ENCODE data around the gene SNX27.

Gene SNX27

GRCh38 chr1:151619489-151620093 lies 7.7 kb downstream of the SNX27 start (continued):
- no peak for TF ChIP-seq ZNF544 (tag by site-specific recombination; IDR thresholded peaks at IDR 0.05)
- TF ChIP-seq PRDM1 (tag by site-specific recombination; IDR thresholded peaks at IDR 0.05) = 0 out of 2 replicates have a peak, but pooled peaks have one; percentile 14
- TF ChIP-seq ZNF37A (tag by site-specific recombination; IDR thresholded peaks at IDR 0.05) = no peak

DNA sequence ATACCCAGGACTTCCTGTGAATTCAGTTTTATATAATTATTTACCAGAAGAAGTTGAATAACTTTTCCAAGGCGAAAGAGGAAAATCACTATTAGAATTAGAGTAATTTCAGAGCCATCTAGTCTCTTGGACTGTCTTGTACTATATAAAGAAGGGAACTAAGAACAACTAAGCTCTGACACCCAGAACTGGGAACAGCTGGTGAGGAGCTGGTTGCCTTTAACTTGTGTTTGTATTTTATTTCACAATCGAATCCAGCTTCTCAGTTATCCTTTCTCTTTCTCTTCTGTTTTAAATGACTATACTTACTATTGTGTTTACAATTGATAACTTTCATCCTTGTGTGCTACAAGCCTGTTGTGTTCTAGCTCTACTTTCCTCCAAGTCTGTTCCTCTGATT lies 8.4 kb downstream of the SNX27 start:
- Histone ChIP-seq H3K36me3 (ENCODE audit: control insufficient read depth in 2 of 2, insufficient read depth in 1 of 2, low read length in 2 of 2) (peaks cover 0 to under 1% of the 10 kb centered on the region in 2 experiments; a peak in 2 of 3 replicates), H3K4me3 (ENCODE audit: low read depth, low read length) (no peak overlapping the region), H3K4me1 (ENCODE audit: control insufficient read depth, insufficient read depth, low read length) (peaks cover 34% of the 10 kb centered on the region), H3K27ac (ENCODE audit: extremely low read depth, low read depth, low read length) (no peak overlapping the region), H3K9me3 (ENCODE audit: control insufficient read depth, insufficient read depth, low read depth, low read length) (no peaks in the 10 kb centered on the region)
- POLR2A ChIA-PET = interaction anchor here (0.6 to 1.3 kb wide), 10 partner anchors 8 to 338 kb away, joined by 3 to 8 read pairs (median 3); partner anchors contain the start of gene SNX27
- CTCF ChIA-PET = interaction anchor here (0.7 to 2.4 kb wide), 6 partner anchors 25 to 216 kb away, joined by 3 to 11 read pairs (median 4); no protein-coding TSS in a partner anchor
- TF ChIP-seq ZNF76 (tag by site-specific recombination; IDR thresholded peaks at IDR 0.05; ENCODE audit: borderline replicate concordance, low read depth) (no peak), ZNF214 (tag by site-specific recombination; IDR thresholded peaks at IDR 0.05; ENCODE audit: borderline replicate concordance) (no peak), ATF2 (tag by site-specific recombination; IDR thresholded peaks at IDR 0.05; ENCODE audit: low read depth) (no peak), SCRT2 (tag by site-specific recombination; IDR thresholded peaks at IDR 0.05) (no peak), ZNF777 (tag by site-specific recombination; IDR thresholded peaks at IDR 0.05; ENCODE audit: borderline replicate concordance) (no peak), ZNF776 (tag by site-specific recombination; IDR thresholded peaks at IDR 0.05; ENCODE audit: borderline replicate concordance) (no peak), INSM2 (tag by site-specific recombination; IDR thresholded peaks at IDR 0.05) (no peak), TSHZ1 (tag by site-specific recombination; IDR thresholded peaks at IDR 0.05; ENCODE audit: borderline replicate concordance) (no peak), ZNF19 (tag by site-specific recombination; IDR thresholded peaks at IDR 0.05; ENCODE audit: low read depth) (no peak), ZNF2 (tag by site-specific recombination; IDR thresholded peaks at IDR 0.05) (no peak), ZNF596 (tag by site-specific recombination; IDR thresholded peaks at IDR 0.05) (no peak), SP7 (tag by site-specific recombination; IDR thresholded peaks at IDR 0.05) (no peak), ZNF707 (tag by site-specific recombination; IDR thresholded peaks at IDR 0.05) (no peak), ZNF530 (tag by site-specific recombination; IDR thresholded peaks at IDR 0.05; ENCODE audit: low read depth) (no peak)
